ENCODE measurements around the gene TMEM131L.

- TF ChIP-seq, protein P1, sequence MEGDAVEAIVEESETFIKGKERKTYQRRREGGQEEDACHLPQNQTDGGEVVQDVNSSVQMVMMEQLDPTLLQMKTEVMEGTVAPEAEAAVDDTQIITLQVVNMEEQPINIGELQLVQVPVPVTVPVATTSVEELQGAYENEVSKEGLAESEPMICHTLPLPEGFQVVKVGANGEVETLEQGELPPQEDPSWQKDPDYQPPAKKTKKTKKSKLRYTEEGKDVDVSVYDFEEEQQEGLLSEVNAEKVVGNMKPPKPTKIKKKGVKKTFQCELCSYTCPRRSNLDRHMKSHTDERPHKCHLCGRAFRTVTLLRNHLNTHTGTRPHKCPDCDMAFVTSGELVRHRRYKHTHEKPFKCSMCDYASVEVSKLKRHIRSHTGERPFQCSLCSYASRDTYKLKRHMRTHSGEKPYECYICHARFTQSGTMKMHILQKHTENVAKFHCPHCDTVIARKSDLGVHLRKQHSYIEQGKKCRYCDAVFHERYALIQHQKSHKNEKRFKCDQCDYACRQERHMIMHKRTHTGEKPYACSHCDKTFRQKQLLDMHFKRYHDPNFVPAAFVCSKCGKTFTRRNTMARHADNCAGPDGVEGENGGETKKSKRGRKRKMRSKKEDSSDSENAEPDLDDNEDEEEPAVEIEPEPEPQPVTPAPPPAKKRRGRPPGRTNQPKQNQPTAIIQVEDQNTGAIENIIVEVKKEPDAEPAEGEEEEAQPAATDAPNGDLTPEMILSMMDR (IDR thresholded peaks at IDR 0.05; ENCODE audit: low read depth, low read length), result no peak
- TF ChIP-seq EZH2phosphoT487 (IDR thresholded peaks at IDR 0.05; ENCODE audit: low read depth), result no peak
Observed at GRCh38 chr4:153539422-153539821, 73.3 kb downstream of the TMEM131L start.
